SK-N-SH treated with all-trans-retinoic acid at 6 μM for 48 hours (cell line): ENCODE data around the gene CABS1.

Experiments
- ARNTL ChIP-seq: fragments of 450-650 bp; formaldehyde crosslinking; IDR thresholded peaks from 2 replicates; pipeline ENCODE4 v1.5.0; 2020; ENCODE audit warnings: low read depth, mild to moderate bottlenecking, moderate library complexity, borderline replicate concordance
- BACH2 ChIP-seq: fragments of 250-450 bp; sonication (Bioruptor Pico); IDR thresholded peaks from 2 replicates; pipeline ENCODE4 v1.9.0; 2021; ENCODE audit warnings: mild to moderate bottlenecking, borderline replicate concordance
- CREB5 ChIP-seq: fragments of 250-450 bp; sonication (Bioruptor Pico); IDR thresholded peaks from 2 replicates; pipeline ENCODE4 v1.5.1; 2020; ENCODE audit warnings: low read depth, mild to moderate bottlenecking, moderate library complexity
- ESRRG ChIP-seq: fragments of 250-450 bp; sonication (Bioruptor Pico); IDR thresholded peaks from 2 replicates; pipeline ENCODE4 v1.6.1; 2021; ENCODE audit warnings: mild to moderate bottlenecking
- GLIS3 ChIP-seq: fragments of 250-450 bp; sonication (Bioruptor Pico); IDR thresholded peaks from 2 replicates; pipeline ENCODE4 v1.5.0; 2020; ENCODE audit warnings: mild to moderate bottlenecking, moderate library complexity
- PPARA ChIP-seq: fragments of 250-450 bp; sonication (Bioruptor Pico); IDR thresholded peaks from 2 replicates; pipeline ENCODE4 v1.5.0; 2020; ENCODE audit warnings: mild to moderate bottlenecking, borderline replicate concordance
- RARB ChIP-seq: fragments of 250-450 bp; sonication (Bioruptor Pico); IDR thresholded peaks from 2 replicates; pipeline ENCODE4 v1.8.0; 2021; ENCODE audit warnings: mild to moderate bottlenecking, moderate library complexity
- ZC3H10 ChIP-seq: fragments of 250-450 bp; sonication (Bioruptor Pico); IDR thresholded peaks from 2 replicates; pipeline ENCODE4 v1.5.1; 2021; ENCODE audit warnings: mild to moderate bottlenecking, moderate library complexity
- ZFP3 ChIP-seq: fragments of 250-450 bp; sonication (Bioruptor Pico); IDR thresholded peaks from 2 replicates; pipeline ENCODE4 v1.5.0; 2020; ENCODE audit warnings: mild to moderate bottlenecking, moderate library complexity
- ZFP30 ChIP-seq: fragments of 450-650 bp; formaldehyde crosslinking; IDR thresholded peaks from 2 replicates; pipeline ENCODE4 v1.5.0; 2022; ENCODE audit warnings: mild to moderate bottlenecking, moderate library complexity
- TF ChIP-seq, protein P1 (sequence below): fragments of 250-450 bp; sonication (Bioruptor Pico); IDR thresholded peaks from 2 replicates; pipeline ENCODE4 v1.8.0; 2020; ENCODE audit warnings: mild to moderate bottlenecking, moderate library complexity, borderline replicate concordance

DNA sequence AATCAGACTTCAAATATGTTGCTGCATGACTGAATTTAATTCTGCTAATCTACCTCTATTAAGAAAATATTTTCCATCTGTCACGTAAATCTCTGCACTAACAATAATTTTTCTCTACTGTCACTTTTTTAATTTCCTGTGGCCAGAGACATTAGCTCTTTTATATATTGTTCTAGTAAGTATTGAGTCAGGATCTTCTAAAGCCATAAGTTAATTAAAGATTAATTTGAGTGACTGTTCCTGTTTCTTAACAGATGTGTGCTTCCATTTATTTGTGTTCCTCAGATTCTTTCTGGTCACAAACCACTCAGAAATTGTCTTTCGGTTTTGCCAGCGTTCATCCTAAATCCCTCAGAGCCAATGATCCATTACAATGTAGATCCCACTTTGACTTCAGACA, 45.8 kb downstream of the CABS1 start:
- no peak for TF ChIP-seq ZC3H10 (CRISPR knock-in tag)
- TF ChIP-seq ZFP30 (CRISPR knock-in tag): no peak
- no peak for TF ChIP-seq PPARA (CRISPR knock-in tag)
- TF ChIP-seq, protein P1, sequence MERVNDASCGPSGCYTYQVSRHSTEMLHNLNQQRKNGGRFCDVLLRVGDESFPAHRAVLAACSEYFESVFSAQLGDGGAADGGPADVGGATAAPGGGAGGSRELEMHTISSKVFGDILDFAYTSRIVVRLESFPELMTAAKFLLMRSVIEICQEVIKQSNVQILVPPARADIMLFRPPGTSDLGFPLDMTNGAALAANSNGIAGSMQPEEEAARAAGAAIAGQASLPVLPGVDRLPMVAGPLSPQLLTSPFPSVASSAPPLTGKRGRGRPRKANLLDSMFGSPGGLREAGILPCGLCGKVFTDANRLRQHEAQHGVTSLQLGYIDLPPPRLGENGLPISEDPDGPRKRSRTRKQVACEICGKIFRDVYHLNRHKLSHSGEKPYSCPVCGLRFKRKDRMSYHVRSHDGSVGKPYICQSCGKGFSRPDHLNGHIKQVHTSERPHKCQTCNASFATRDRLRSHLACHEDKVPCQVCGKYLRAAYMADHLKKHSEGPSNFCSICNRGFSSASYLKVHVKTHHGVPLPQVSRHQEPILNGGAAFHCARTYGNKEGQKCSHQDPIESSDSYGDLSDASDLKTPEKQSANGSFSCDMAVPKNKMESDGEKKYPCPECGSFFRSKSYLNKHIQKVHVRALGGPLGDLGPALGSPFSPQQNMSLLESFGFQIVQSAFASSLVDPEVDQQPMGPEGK (CRISPR knock-in tag): no peak
- TF ChIP-seq RARB (CRISPR knock-in tag): no peak
- TF ChIP-seq ESRRG (CRISPR knock-in tag): no peak
- TF ChIP-seq GLIS3 (CRISPR knock-in tag): no peak
- no peak for TF ChIP-seq BACH2
- TF ChIP-seq CREB5 (CRISPR knock-in tag): no peak
- no peak for TF ChIP-seq ARNTL (CRISPR knock-in tag)
- TF ChIP-seq ZFP3 (CRISPR knock-in tag): no peak
